ENCODE results near the gene NEK11.
A peak's percentile ranks its signal among the peaks of the same experiment; 100 is the strongest.
"Not testable (repeated sequence)": the region's sequence is repeated elsewhere in the genome, so short reads cannot be mapped to it uniquely, and the experiment has no call there.

Gene NEK11

GRCh38 chr3:131042271-131042985 lies 15.8 kb downstream of the NEK11 start:
- not testable (repeated sequence) for DNase-seq (ENCODE audit: low spot score)

GRCh38 chr3:131047582-131047981 lies 20.9 kb downstream of the NEK11 start:
- no peak for DNase-seq (ENCODE audit: low spot score)

- no peak for DNase-seq (ENCODE audit: low spot score)
Measured at GRCh38 chr3:131048030-131048429, 21.4 kb downstream of the NEK11 start.

GRCh38 chr3:131050001-131050400 lies 23.3 kb downstream of the NEK11 start:
- no peak for DNase-seq (ENCODE audit: low spot score)

GRCh38 chr3:131053043-131053859 lies 26.6 kb downstream of the NEK11 start:
- DNase-seq (ENCODE audit: low spot score), result peak; percentile 21

GRCh38 chr3:131067983-131068382 lies 41.3 kb downstream of the NEK11 start:
- DNase-seq (ENCODE audit: low spot score), result no peak

- no peak for DNase-seq (ENCODE audit: low spot score)
Measured at GRCh38 chr3:131072099-131072559, 45.5 kb downstream of the NEK11 start.

GRCh38 chr3:131072845-131073244 lies 46.2 kb downstream of the NEK11 start:
- no peak for DNase-seq (ENCODE audit: low spot score)

- DNase-seq (ENCODE audit: low spot score), result no peak
Measured at GRCh38 chr3:131075632-131076328, 49.1 kb downstream of the NEK11 start.

- no peak for DNase-seq (ENCODE audit: low spot score)
Measured at GRCh38 chr3:131077904-131078303, 51.2 kb downstream of the NEK11 start.

- no peak for DNase-seq (ENCODE audit: low spot score)
Measured at GRCh38 chr3:131079086-131079485, 52.4 kb downstream of the NEK11 start.

- DNase-seq (ENCODE audit: low spot score), result no peak
Measured at GRCh38 chr3:131081224-131081623, 54.5 kb downstream of the NEK11 start.

GRCh38 chr3:131082246-131082645 lies 55.6 kb downstream of the NEK11 start:
- no peak for DNase-seq (ENCODE audit: low spot score)

GRCh38 chr3:131082871-131083863 lies 56.5 kb downstream of the NEK11 start:
- DNase-seq (ENCODE audit: low spot score), result peak; percentile 98

GRCh38 chr3:131091768-131092167 lies 65.1 kb downstream of the NEK11 start:
- no peak for DNase-seq (ENCODE audit: low spot score)

GRCh38 chr3:131107637-131108433 lies 81.2 kb downstream of the NEK11 start:
- DNase-seq (ENCODE audit: low spot score), result no peak

GRCh38 chr3:131109156-131109555 lies 82.5 kb downstream of the NEK11 start:
- no peak for DNase-seq (ENCODE audit: low spot score)

GRCh38 chr3:131110087-131110486 lies 83.4 kb downstream of the NEK11 start:
- no peak for DNase-seq (ENCODE audit: low spot score)

- DNase-seq (ENCODE audit: low spot score), result no peak
Measured at GRCh38 chr3:131114256-131114655, 87.6 kb downstream of the NEK11 start.

- DNase-seq (ENCODE audit: low spot score), result no peak
Measured at GRCh38 chr3:131125684-131126083, 99.0 kb downstream of the NEK11 start.

- no peak for DNase-seq (ENCODE audit: low spot score)
Measured at GRCh38 chr3:131140891-131141290, 114.2 kb downstream of the NEK11 start.
